Spleen (tissue), 11 donors: Measurements from ENCODE around the gene GNB1. TPM values are rescaled to one million over a fixed set of nuclear protein-coding genes. Genes with fewer than 3 reads are reported as not detected.
A peak's percentile ranks its signal among the peaks of the same experiment; 100 is the strongest.

Experiments
- DNase-seq: peaks from one replicate; pipeline ENCODE4 v3.0.0-alpha.2; 2020
- H3K27ac ChIP-seq, 8 donors: fragments of 200-600 bp; sonication (generic) in 7 of 8; 1 replicate in 4 of 8; 2 replicates in 4 of 8; pipeline versions ENCODE4 v1.5.0 to v1.8.0; 2016 to 2021; ENCODE audit warnings: inconsistent platforms in 4 of 8, mild to moderate bottlenecking in 4 of 8, moderate library complexity in 1 of 8
- H3K27me3 ChIP-seq, 7 donors: fragments of 200-600 bp; sonication (generic) in 6 of 7; replicated peaks in 1 of 7; 1 replicate in 4 of 7; 2 replicates in 3 of 7; pipeline versions ENCODE4 v1.5.0 to v1.8.0; 2016 to 2021; ENCODE audit warnings: inconsistent platforms in 3 of 7, mild to moderate bottlenecking in 1 of 7
- H3K36me3 ChIP-seq, 6 donors: fragments of 200-600 bp; sonication (generic) in 5 of 6; 1 replicate in 4 of 6; 2 replicates in 2 of 6; pipeline versions ENCODE4 v1.5.0 to v1.8.0; 2016 to 2021; ENCODE audit warnings: inconsistent platforms in 2 of 6
- H3K4me1 ChIP-seq, 6 donors: fragments of 200-600 bp; sonication (generic) in 5 of 6; 1 replicate in 3 of 6; 2 replicates in 3 of 6; pipeline versions ENCODE4 v1.5.0 to v1.8.0; 2016 to 2021; ENCODE audit warnings: inconsistent platforms in 3 of 6
- H3K4me3 ChIP-seq, 8 donors: fragments of 200-600 bp; sonication (generic) in 7 of 8; 1 replicate in 4 of 8; 2 replicates in 4 of 8; pipeline versions ENCODE4 v1.5.0 to v1.8.0; 2016 to 2021; ENCODE audit warnings: inconsistent platforms in 4 of 8, mild to moderate bottlenecking in 4 of 8, moderate library complexity in 2 of 8
- H3K9me3 ChIP-seq, 8 donors: fragments of 200-600 bp; sonication (generic) in 7 of 8; 1 replicate in 4 of 8; 2 replicates in 4 of 8; pipeline versions ENCODE4 v1.5.0 to v1.8.0; 2016 to 2021; ENCODE audit warnings: inconsistent platforms in 4 of 8
- POLR2A ChIP-seq, 3 donors: fragments of 450-650 bp; IDR thresholded peaks; one replicate each; pipeline ENCODE4 v1.5.1; 2017; ENCODE audit warnings: antibody characterized with exemption in 3 of 3, mild to moderate bottlenecking in 1 of 3
- POLR2AphosphoS5 ChIP-seq, 3 donors: sonication (generic); formaldehyde crosslinking; IDR thresholded peaks; one replicate each; pipeline ENCODE4 v1.5.1; 2017; ENCODE audit warnings: antibody characterized with exemption in 3 of 3
- WGBS, 5 donors: extraction: QIAGEN DNeasy Blood & Tissue Kit in 3 of 5; methylation state at CpG; one replicate each; pipeline versions ENCODE4 v1.1.5 to v1.1.7; 2013 to 2018; 5-methylcytosine and 5-hydroxymethylcytosine counted together
- intact Hi-C: fragments of 100-400 bp; cut with DNase I; formaldehyde crosslinking; loops from one replicate; pipeline ENCODE4 v1.15.0; 2023; ENCODE audit warnings: low total_unique reads
- polyA plus RNA-seq, 3 donors: library from polyadenylated mRNA; stranded (reverse); fragments of 200-250 nt; gene quantifications; one replicate each; pipeline ENCODE4 v1.2.1, GENCODE V29; 2013
- total RNA-seq, 7 donors: library from RNA; depleted of rRNA in 3 of 7; stranded (reverse); fragments of >200 nt in 3 of 7; fragmentation: NEBNext Ultra II Directional in 4 of 7; extraction: Animal tissue kit (Norgen Biotek cat#: 25700) in 4 of 7; gene quantifications; one replicate each; pipeline versions ENCODE4 v1.1.0 to v1.2.1, GENCODE V29; 2016 to 2021
- TF ChIP-seq, protein P1 (sequence below), 11 experiments: fragments of 200-600 bp in 7 of 11; fragments of 450-650 bp in 4 of 11; sonication (generic) in 4 of 11; IDR thresholded peaks in 8 of 11; conservative IDR thresholded peaks in 3 of 11; 1 replicate in 7 of 11; 2 replicates in 4 of 11; pipeline versions ENCODE4 v1.4.0 to v1.8.0; 2016 to 2021; ENCODE audit warnings: antibody characterized with exemption in 11 of 11, inconsistent platforms in 4 of 11, mild to moderate bottlenecking in 1 of 11
- donor health status: healthy with polysubstance abuse.
- donor health status: DM: no; HTN: no; CAD: no; lungs with moderate emphysema.
- donor health status: DM: no; HTN: no; CAD: no.
- donor health status: Bipolar disorder and iron deficiency.
- donor health status: healthy.
- donor health status: DM: no; HTN: no; CAD: no.
- donor health status: DM: yes; HTN: yes; CAD: no.

The GNB1 gene
- total and polyA plus RNA-seq, 10 donors, result 76.0 to 304 (median 214) TPM

GRCh38 chr1:1763657-1764621 lies 126.9 kb downstream of the GNB1 start:
- TF ChIP-seq POLR2AphosphoS5 (IDR thresholded peaks at IDR 0.05) (peak; percentile 74 to 89 (median 82)), POLR2A (IDR thresholded peaks at IDR 0.05) (no peak)
- TF ChIP-seq, protein P1, sequence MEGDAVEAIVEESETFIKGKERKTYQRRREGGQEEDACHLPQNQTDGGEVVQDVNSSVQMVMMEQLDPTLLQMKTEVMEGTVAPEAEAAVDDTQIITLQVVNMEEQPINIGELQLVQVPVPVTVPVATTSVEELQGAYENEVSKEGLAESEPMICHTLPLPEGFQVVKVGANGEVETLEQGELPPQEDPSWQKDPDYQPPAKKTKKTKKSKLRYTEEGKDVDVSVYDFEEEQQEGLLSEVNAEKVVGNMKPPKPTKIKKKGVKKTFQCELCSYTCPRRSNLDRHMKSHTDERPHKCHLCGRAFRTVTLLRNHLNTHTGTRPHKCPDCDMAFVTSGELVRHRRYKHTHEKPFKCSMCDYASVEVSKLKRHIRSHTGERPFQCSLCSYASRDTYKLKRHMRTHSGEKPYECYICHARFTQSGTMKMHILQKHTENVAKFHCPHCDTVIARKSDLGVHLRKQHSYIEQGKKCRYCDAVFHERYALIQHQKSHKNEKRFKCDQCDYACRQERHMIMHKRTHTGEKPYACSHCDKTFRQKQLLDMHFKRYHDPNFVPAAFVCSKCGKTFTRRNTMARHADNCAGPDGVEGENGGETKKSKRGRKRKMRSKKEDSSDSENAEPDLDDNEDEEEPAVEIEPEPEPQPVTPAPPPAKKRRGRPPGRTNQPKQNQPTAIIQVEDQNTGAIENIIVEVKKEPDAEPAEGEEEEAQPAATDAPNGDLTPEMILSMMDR (IDR thresholded peaks at IDR 0.05 in 8 of 11, conservative IDR thresholded peaks at IDR 0.05 in 3 of 11), result peak in 8 of 11 experiments; percentile 11 to 64 (median 45)
- Histone ChIP-seq H3K4me1 (peaks cover 6 to 91% (median 41%) of the 10 kb centered on the region in 6 donors), H3K36me3 (peaks cover 6 to 100% (median 75%) of the 10 kb centered on the region in 6 donors), H3K27me3 (no peaks in the 10 kb centered on the region), H3K9me3 (no peaks in the 10 kb centered on the region), H3K27ac (peak overlapping the region in 7 of 8 donors; percentile 36 to 85 (median 75)), H3K4me3 (peak overlapping the region in 2 of 8 donors; percentile 8 to 21)
- DNase-seq, result peak; percentile 94
- 54 to 82% (median 72%) methylated on average over 25 to 32 of the region's 32 CpGs for WGBS, 5 donors
- intact Hi-C loops, result no loop called here

DNA sequence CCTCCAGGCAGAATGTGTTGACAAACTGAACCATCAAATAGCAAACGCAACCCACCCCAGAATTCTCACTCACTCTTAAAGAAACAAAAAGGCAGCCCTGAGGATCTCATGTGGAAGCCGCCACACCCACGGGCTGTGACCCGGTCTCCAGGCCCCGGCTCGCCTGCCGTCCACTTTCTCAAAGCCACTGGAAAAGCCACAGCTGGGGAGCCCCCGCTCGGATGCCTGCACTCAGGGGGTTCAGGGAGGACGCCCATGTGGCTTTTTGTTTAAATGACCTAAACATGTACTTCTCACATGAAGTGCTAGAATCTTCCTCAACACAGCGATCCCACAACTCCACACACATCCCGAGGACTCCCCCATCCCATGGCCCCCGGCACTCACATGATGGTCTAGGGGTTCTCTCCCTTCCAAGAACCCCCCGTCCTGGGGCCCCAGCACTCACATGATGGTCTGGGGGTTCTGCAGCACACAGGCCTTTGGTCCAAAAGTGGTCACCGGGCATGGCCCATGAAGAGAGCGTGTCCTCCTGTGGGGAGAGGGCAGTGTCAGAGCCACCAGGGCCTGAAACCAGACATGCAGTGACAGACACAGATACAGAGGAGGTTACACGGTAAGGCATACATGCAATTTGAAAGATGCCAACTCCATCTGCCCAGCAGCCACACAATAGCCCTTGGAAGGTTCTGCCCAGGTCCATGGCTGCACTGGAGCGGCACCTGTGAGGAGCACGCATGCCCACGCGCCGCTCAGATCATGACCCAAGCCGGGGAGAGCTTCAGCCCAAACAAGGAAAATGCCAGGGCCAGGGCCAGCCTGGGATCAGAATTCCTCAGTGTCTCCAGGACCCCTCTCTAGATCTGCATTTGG lies 129.1 kb downstream of the GNB1 start:
- Histone ChIP-seq H3K27me3 (no peaks in the 10 kb centered on the region), H3K36me3 (peaks cover 6 to 100% (median 82%) of the 10 kb centered on the region in 6 donors), H3K27ac (no peak overlapping the region), H3K4me3 (no peak overlapping the region), H3K9me3 (no peaks in the 10 kb centered on the region), H3K4me1 (peaks cover 5 to 87% (median 42%) of the 10 kb centered on the region in 6 donors)
- intact Hi-C loops, result no loop called here
- TF ChIP-seq, protein P1 (IDR thresholded peaks at IDR 0.05 in 8 of 11, conservative IDR thresholded peaks at IDR 0.05 in 3 of 11), result no peak
- no peak for TF ChIP-seq POLR2A (IDR thresholded peaks at IDR 0.05)
- TF ChIP-seq POLR2AphosphoS5 (IDR thresholded peaks at IDR 0.05), result peak in 2 of 3 donors; percentile 10 to 34
- peak; percentile 57 for DNase-seq
- WGBS, 5 donors, result 93 to 97% (median 96%) methylated on average over 22 to 23 of the region's 23 CpGs

DNA sequence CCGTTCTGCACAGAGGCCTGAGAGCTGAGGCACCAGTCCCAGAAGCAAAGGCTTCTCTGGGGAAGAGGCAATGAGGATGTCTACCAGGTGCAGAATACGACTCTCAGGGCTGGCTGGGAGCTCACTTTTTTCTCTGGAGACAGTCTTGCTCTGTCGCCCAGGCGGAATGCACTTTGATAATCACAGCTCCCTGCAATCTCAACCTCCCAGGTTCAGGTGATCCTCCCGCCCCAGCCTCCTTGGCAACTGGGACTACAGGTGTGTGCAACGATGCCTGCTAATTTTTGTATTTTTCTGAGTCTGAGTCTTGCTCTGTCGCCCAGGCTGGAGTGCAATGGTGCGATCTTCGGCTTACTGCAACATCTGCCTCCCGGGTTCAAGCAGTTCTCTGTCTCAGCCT lies 130.2 kb downstream of the GNB1 start:
- no peaks in the 10 kb centered on the region for H3K9me3 ChIP-seq
- TF ChIP-seq POLR2AphosphoS5 (IDR thresholded peaks at IDR 0.05), result no peak
- no peak for TF ChIP-seq POLR2A (IDR thresholded peaks at IDR 0.05)
- TF ChIP-seq, protein P1 (IDR thresholded peaks at IDR 0.05 in 8 of 11, conservative IDR thresholded peaks at IDR 0.05 in 3 of 11), result no peak
- H3K4me3 ChIP-seq, result no peak overlapping the region
- H3K27ac ChIP-seq, result no peak overlapping the region
- H3K27me3 ChIP-seq, result no peaks in the 10 kb centered on the region
- intact Hi-C loops, result no loop called here
- H3K36me3 ChIP-seq, result peaks cover 10 to 100% (median 92%) of the 10 kb centered on the region in 6 donors
- DNase-seq, result peak; percentile 61
- 79 to 93% (median 89%) methylated on average over 9 to 10 of the region's 10 CpGs for WGBS, 5 donors
- peaks cover 5 to 77% (median 38%) of the 10 kb centered on the region in 6 donors for H3K4me1 ChIP-seq
